Measurements from ENCODE around the gene ADCY9. TPM values are rescaled to one million over a fixed set of nuclear protein-coding genes. Genes with fewer than 3 reads are reported as not detected.

ADCY9 gene
- total RNA-seq, 4 donors from 2014 or later, result 13.1 to 25.1 (median 18.5) TPM

DNA sequence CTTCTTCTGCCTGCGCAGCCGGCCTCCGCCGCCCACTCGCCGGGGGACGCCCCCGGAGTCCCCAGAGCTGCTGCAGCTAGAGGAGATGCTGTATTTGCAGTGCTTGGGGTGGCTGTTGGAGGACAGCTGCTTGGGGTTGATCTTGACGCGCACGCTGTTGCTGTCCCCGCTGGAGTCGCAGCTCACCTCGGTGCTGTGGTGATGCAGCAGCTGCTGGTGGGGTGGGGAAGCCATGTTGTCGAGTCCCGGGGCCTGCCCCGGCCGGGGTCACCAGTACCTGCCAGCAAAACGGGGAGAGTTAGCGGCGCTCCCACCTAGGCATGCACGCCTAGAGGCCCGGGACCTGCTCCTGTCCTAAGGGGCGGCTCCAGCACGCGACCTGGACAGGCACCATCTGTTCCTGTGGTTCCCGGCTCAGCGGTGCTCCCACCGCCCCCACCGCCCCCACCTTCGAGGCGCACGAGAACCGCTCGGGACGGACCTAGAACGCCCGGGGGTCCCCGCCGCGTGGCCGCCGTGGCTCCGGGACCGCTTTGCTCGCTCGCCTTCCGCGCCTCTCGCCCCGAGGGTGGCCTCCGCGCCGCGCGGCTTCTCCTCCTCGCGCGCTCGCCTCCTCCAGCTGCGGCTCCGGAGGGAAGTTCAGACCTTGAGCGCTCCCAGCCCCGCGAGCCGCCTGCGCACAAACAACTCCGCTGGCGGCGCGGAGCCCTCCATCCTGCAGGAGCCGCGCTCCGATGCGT, 863 bp downstream of the ADCY9 start:
- H3K4me3 ChIP-seq (ENCODE audit: low read depth, poor library complexity, severe bottlenecking), result peak overlapping the region; percentile 39
- peak; percentile 24 to 91 for DNase-seq (ENCODE audit: low spot score in 2 of 2)
- no peak for TF ChIP-seq POLR2A (IDR thresholded peaks at IDR 0.05)
- intact Hi-C loops (cut with DNase I; ENCODE audit: low total_unique reads), result no loop called here
- WGBS, 2 donors, result 1 to 23% methylated on average over 25 to 32 of the region's 75 CpGs

DNA sequence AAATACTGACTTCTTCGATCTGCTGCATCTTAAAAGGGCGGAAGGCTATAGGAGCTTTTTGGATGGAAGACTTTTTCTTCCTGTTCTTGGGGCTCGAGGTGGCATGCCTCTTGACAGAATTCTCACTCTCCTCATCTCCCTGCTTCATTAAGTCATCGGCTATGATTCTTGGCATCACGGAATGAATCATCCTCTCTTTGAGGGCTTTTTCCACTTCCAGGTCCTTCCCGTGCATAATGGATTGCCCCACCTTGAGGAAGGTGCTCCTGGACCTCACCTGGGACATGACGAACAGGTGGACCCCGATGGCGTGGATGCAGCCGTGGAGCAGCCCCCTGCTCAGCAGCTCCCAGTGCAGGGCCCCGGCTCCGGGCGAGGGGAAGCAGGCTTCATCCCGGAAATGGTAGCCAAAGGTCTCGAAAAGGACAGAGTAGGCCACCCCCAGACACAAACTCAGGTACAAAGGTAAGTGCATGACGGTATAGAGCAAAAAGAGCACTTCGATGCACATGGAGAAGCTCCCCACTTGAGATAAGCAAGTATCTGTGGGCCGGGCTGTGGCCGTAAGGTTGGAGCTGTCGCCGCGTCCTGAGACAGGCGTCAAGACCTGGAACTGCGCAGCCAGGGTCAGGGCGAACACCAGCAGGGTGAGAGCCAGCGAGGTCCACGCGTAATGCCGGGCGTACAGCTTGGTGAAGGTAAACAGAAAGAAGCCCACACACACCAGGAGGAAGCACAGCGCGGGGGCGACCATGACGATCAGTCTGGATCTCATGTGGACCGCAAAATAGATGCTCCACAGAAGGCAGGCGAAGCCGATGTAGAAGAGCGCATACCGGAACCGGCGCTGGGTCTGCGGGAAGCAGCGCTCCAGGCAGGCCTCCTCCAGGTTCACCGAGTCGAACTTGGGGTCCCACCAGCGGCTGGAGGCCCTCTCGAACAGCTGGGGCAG, 1.7 kb downstream of the ADCY9 start:
- no peak for TF ChIP-seq POLR2A (IDR thresholded peaks at IDR 0.05)
- TF ChIP-seq, protein P1, sequence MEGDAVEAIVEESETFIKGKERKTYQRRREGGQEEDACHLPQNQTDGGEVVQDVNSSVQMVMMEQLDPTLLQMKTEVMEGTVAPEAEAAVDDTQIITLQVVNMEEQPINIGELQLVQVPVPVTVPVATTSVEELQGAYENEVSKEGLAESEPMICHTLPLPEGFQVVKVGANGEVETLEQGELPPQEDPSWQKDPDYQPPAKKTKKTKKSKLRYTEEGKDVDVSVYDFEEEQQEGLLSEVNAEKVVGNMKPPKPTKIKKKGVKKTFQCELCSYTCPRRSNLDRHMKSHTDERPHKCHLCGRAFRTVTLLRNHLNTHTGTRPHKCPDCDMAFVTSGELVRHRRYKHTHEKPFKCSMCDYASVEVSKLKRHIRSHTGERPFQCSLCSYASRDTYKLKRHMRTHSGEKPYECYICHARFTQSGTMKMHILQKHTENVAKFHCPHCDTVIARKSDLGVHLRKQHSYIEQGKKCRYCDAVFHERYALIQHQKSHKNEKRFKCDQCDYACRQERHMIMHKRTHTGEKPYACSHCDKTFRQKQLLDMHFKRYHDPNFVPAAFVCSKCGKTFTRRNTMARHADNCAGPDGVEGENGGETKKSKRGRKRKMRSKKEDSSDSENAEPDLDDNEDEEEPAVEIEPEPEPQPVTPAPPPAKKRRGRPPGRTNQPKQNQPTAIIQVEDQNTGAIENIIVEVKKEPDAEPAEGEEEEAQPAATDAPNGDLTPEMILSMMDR (IDR thresholded peaks at IDR 0.05), result no peak
- 82 to 83% methylated on average over 42 to 47 of the region's 47 CpGs for WGBS, 2 donors
- intact Hi-C loops (cut with DNase I; ENCODE audit: low total_unique reads), result no loop called here
- peak overlapping the region; percentile 39 for H3K4me3 ChIP-seq (ENCODE audit: low read depth, poor library complexity, severe bottlenecking)
- DNase-seq (ENCODE audit: low spot score in 2 of 2), result no peak

DNA sequence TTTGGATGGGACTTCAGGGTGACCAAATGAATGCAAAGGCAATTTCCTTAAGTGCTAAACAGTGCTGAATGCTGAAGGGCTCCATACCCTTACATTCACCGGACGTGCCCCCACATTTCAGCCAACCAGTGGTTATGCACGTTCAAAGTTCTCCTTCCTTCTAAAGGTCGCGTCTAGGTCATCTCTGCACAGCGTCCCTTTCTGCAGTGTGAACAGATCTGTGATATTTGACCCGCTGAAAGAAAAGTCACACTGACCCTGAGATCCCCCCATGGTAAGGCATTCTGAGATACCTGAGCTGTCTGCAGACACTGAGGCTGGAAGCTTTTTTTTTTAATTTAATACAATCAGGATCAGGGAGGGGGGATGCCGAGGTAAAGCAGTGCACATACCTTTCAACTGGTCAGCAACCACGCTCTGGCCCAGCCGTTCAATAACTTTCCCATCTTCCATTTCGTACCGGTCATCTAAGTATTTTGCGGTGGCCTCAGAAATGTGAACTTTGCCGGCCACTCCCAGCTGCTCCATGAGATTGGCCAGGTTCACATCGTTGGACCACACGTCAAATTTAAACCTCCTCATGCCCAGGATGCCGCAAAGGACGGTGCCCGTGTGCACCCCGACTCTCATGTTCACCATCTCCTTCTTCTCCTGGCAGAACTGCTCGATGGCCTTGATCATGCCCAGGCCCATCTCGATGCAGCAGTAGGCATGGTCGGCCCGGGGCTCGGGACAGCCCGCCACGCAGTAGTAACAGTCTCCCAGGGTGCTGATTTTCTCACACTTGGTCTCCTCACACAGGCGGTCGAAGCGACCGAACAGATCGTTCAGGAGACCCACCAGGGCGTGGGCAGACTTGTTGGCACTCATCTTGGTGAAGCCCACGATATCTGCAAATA, 2.6 kb downstream of the ADCY9 start:
- no peak overlapping the region for H3K4me3 ChIP-seq (ENCODE audit: low read depth, poor library complexity, severe bottlenecking)
- intact Hi-C loops (cut with DNase I; ENCODE audit: low total_unique reads), result no loop called here
- DNase-seq (ENCODE audit: low spot score in 2 of 2), result no peak
- TF ChIP-seq POLR2A (IDR thresholded peaks at IDR 0.05), result no peak
- TF ChIP-seq, protein P1 (IDR thresholded peaks at IDR 0.05), result no peak
- 61 to 82% methylated on average over 34 of the region's 34 CpGs for WGBS, 2 donors

DNA sequence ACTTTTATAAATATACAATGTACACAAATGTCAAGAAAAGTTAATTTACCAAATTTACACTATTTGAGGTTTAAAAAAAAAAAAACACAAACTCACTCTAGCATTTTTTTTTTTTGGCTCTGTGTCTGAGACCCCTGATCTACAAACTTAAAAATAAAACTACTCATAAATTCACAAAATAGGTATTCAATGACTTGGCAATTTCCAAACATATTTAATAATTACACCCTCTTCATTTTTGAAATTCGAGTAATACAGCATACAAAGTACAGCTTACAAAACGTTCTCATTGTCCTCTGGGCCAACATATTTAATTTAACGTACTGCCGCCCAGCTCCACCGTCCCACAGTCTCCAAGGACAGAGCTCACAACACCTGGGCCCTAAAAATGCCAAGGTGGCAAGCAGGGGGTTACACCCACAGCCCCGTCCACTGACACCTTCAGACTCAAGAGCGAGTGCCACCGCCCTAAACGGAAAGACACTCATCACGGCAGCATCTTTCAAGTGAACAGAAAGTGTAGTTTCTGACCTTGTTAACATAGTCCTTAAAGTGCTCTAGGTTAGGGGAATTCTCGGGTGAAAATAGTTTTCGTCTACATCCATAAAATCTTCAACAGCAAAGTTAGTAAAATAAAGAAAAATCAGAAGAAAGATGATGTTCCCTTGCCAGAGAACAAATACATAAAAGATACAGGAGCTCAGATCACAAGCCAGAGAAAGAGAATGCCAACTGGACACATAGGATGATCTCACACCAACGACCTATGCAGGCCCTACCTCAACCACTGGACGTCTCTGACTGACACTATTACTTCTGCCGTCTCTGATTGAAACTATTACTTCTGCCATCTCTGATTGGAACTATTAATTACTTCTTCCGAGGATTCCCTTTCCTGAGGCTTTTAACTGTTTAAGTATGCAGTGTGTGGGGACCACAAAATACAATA, 4.2 kb downstream of the ADCY9 start:
- H3K4me3 ChIP-seq (ENCODE audit: low read depth, poor library complexity, severe bottlenecking), result no peak overlapping the region
- WGBS, 2 donors, result 25 to 44% methylated on average over 16 of the region's 16 CpGs
- intact Hi-C loops (cut with DNase I; ENCODE audit: low total_unique reads), result no loop called here
- no peak for TF ChIP-seq POLR2A (IDR thresholded peaks at IDR 0.05)
- TF ChIP-seq, protein P1 (IDR thresholded peaks at IDR 0.05), result no peak
- no peak for DNase-seq (ENCODE audit: low spot score in 2 of 2)

DNA sequence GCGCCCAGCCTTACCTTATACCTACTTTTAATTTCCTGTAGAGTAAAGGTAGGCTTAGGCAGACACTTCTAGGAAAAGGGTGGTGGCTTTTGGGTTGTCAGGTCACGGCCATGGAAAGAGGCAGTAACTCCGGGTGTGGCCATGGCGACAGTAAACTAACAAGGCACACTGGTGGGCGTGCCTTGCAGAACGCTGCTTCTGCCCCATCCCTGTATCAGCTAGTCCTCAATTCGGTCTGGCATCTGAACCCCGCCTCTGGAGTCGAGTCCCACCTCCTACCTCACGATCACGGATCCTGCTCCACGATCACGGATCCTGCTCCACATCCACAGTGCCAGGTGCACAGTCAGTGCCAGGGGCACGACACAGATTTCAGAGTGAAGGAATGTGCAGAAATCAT, 5.6 kb downstream of the ADCY9 start:
- no peak for DNase-seq (ENCODE audit: low spot score in 2 of 2)
- intact Hi-C loops (cut with DNase I; ENCODE audit: low total_unique reads), result no loop called here
- no peak overlapping the region for H3K4me3 ChIP-seq (ENCODE audit: low read depth, poor library complexity, severe bottlenecking)
- WGBS, 2 donors, result 48 to 52% methylated on average over 14 of the region's 14 CpGs
- TF ChIP-seq, protein P1 (IDR thresholded peaks at IDR 0.05), result no peak
- TF ChIP-seq POLR2A (IDR thresholded peaks at IDR 0.05), result no peak

All from lower leg skin (tissue), 4 donors.